Glutamatergic neuron (in vitro differentiated cells): ENCODE data around the gene RGS17. TPM values are rescaled to one million over a fixed set of nuclear protein-coding genes. Genes with fewer than 3 reads are reported as not detected.
A peak's percentile ranks its signal among the peaks of the same experiment; 100 is the strongest.

Experiments
- DNase-seq: peaks from one replicate; pipeline ENCODE4 v3.0.0; 2022
- H3K27ac Mint-ChIP-seq: one replicate; pipeline ENCODE4 v1.8.0; 2020; ENCODE audit warnings: mild to moderate bottlenecking, mixed read lengths, inconsistent platforms; ENCODE audit not compliant: unreplicated experiment
- H3K27me3 Mint-ChIP-seq: one replicate; pipeline ENCODE4 v1.8.0; 2020; ENCODE audit warnings: mild to moderate bottlenecking, moderate library complexity, mixed read lengths, inconsistent platforms; ENCODE audit not compliant: unreplicated experiment
- H3K36me3 Mint-ChIP-seq: one replicate; pipeline ENCODE4 v1.8.0; 2020; ENCODE audit warnings: mild to moderate bottlenecking, mixed read lengths, inconsistent platforms; ENCODE audit not compliant: unreplicated experiment
- H3K4me1 Mint-ChIP-seq: one replicate; pipeline ENCODE4 v1.8.0; 2020; ENCODE audit warnings: mild to moderate bottlenecking, low read depth, mixed read lengths, inconsistent platforms; ENCODE audit not compliant: unreplicated experiment
- H3K4me3 Mint-ChIP-seq: one replicate; pipeline ENCODE4 v1.8.0; 2020; ENCODE audit warnings: mild to moderate bottlenecking, mixed read lengths, inconsistent platforms; ENCODE audit not compliant: unreplicated experiment
- H3K9me3 Mint-ChIP-seq: one replicate; pipeline ENCODE4 v1.8.0; 2020; ENCODE audit warnings: mild to moderate bottlenecking, moderate library complexity, mixed read lengths, inconsistent platforms; ENCODE audit not compliant: unreplicated experiment
- total RNA-seq: library from RNA; stranded (reverse); fragmentation: NEBNext Ultra II Directional; extraction: Animal tissue kit (Norgen Biotek cat#: 25700); gene quantifications from one replicate; pipeline ENCODE4 v1.2.1, GENCODE V29; 2021; ENCODE audit not compliant: unreplicated experiment
- TF ChIP-seq, protein P1 (sequence below): fragments of 200-600 bp; sonication (generic); IDR thresholded peaks from one replicate; pipeline ENCODE4 v1.5.0; 2021; ENCODE audit not compliant: partially characterized antibody, unreplicated experiment

RGS17 gene
- total RNA-seq, 1 donor from 2014 or later, result 11.5 TPM

DNA sequence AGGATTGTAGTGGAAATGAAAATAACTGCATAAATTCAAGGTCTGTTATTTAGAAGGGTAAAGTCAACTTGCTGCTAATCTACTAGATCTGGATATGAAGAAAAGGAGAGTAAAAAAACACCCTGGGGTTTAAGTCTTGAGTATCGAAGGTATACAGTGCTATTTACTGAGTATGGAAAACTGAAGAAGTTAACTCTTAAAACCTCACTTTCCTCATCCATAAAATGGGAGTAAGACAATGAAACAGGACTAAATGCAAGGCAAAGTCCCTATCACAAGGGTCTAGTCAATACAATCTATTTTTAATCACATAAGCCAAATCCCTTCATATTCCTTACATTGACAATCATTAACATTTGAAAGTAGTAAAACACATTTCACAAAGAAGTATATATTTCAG is 150.4 kb downstream of the RGS17 start:
- Mint-ChIP-seq H3K4me3 (peak overlapping the region; percentile 41), H3K4me1 (peaks cover 32% of the 10 kb centered on the region), H3K27ac (peak overlapping the region; percentile 0), H3K36me3 (no peaks in the 10 kb centered on the region), H3K27me3 (peaks cover 5% of the 10 kb centered on the region), H3K9me3 (peaks cover 6% of the 10 kb centered on the region)
- TF ChIP-seq, protein P1, sequence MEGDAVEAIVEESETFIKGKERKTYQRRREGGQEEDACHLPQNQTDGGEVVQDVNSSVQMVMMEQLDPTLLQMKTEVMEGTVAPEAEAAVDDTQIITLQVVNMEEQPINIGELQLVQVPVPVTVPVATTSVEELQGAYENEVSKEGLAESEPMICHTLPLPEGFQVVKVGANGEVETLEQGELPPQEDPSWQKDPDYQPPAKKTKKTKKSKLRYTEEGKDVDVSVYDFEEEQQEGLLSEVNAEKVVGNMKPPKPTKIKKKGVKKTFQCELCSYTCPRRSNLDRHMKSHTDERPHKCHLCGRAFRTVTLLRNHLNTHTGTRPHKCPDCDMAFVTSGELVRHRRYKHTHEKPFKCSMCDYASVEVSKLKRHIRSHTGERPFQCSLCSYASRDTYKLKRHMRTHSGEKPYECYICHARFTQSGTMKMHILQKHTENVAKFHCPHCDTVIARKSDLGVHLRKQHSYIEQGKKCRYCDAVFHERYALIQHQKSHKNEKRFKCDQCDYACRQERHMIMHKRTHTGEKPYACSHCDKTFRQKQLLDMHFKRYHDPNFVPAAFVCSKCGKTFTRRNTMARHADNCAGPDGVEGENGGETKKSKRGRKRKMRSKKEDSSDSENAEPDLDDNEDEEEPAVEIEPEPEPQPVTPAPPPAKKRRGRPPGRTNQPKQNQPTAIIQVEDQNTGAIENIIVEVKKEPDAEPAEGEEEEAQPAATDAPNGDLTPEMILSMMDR, result no peak
- no peak for DNase-seq

DNA sequence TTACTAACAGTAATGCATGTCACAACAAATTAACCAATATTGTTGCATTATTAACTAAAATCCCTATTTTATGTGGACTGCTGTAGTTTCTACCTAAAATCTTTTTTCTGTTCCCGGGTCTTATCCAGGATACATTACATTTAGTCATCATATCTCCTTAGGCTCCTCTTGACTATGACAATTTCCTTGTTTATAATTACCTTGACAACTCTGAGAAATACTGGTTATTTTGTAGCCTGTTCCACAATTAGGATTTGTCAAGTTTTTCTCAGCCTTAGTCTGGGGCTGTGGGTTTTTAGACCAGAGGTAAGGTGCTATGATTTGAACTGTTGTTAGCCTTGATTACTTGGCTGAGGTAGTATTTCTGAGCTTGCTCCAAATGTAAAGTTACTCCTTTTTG is 152.0 kb downstream of the RGS17 start:
- Mint-ChIP-seq H3K27ac (no peak overlapping the region), H3K4me3 (no peak overlapping the region), H3K9me3 (peaks cover 3% of the 10 kb centered on the region), H3K36me3 (no peaks in the 10 kb centered on the region), H3K4me1 (peaks cover 27% of the 10 kb centered on the region), H3K27me3 (peaks cover 1% of the 10 kb centered on the region)
- no peak for DNase-seq
- TF ChIP-seq, protein P1, result no peak

DNA sequence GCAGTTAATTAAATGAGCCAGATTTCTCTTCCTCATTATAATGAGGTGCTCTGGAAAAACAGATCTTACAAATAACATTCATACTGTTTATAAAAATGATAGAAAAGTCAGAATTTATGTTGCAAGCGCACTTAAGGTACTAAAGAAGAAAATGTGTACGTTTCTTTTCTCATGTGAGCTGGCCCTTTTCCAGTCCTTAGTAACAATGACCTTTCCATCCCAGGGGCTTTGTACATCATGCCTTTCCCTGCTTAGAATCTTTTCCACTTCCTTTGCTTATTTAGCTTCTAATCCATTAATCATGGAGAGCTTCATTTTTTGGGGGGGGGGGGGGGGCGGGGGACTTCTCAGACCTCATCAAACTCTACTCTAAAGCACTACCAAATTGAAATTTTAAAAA is 153.0 kb downstream of the RGS17 start:
- peak overlapping the region; percentile 38 for H3K4me3 Mint-ChIP-seq
- no peaks in the 10 kb centered on the region for H3K27me3 Mint-ChIP-seq
- H3K4me1 Mint-ChIP-seq, result peaks cover 27% of the 10 kb centered on the region
- DNase-seq, result no peak
- H3K27ac Mint-ChIP-seq, result no peak overlapping the region
- TF ChIP-seq, protein P1, result no peak
- peaks cover 3% of the 10 kb centered on the region for H3K9me3 Mint-ChIP-seq
- H3K36me3 Mint-ChIP-seq, result no peaks in the 10 kb centered on the region

DNA sequence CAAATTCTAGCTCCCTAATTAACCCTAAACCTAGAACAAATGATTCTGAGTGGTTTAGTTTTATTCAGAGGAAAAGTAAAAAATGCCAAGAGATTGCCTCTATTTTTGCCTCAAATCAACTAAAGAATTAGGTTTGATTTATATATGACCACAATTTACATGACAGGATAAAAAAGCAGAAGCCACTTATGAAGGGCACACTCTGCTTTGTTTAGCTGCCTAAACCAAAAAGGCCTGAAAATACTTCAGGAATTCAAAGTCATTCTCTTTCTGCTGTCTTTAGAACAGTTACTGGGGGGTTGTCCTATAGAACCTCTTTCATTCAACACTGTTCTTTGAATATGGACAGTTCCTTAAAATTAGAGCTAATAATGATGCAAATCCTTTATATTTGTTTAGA is 153.5 kb downstream of the RGS17 start:
- Mint-ChIP-seq H3K4me1 (peaks cover 27% of the 10 kb centered on the region), H3K4me3 (peak overlapping the region; percentile 38), H3K9me3 (peaks cover 3% of the 10 kb centered on the region), H3K36me3 (no peaks in the 10 kb centered on the region), H3K27ac (no peak overlapping the region), H3K27me3 (no peaks in the 10 kb centered on the region)
- no peak for DNase-seq
- TF ChIP-seq, protein P1, result no peak

DNA sequence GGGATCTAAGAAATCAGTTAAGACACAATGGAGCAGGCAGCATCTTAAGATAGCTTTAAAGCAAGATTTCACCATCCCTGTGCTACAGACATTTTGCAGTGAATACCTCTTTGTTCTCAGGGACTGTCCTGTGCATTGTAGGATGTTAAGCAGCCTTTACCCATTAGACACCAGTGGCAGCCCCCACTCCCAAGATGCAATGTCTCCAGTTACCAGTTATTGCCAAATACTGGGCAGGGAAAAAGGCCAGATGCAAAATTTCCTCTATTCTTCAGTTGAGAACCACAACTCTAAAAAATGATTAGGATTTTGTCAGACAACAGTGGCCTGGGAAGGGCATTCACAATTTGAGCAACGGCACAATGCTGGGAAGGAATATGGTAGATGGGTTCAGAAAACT is 154.3 kb downstream of the RGS17 start:
- peaks cover 27% of the 10 kb centered on the region for H3K4me1 Mint-ChIP-seq
- H3K36me3 Mint-ChIP-seq, result no peaks in the 10 kb centered on the region
- DNase-seq, result no peak
- TF ChIP-seq, protein P1, result no peak
- H3K27ac Mint-ChIP-seq, result peak overlapping the region; percentile 36
- H3K27me3 Mint-ChIP-seq, result no peaks in the 10 kb centered on the region
- peaks cover 1% of the 10 kb centered on the region for H3K9me3 Mint-ChIP-seq
- no peak overlapping the region for H3K4me3 Mint-ChIP-seq
